K562 treated with DMSO at 1 percent for 12 hours (cell line): ENCODE measurements around the gene ATP5MG. TPM values are rescaled to one million over a fixed set of nuclear protein-coding genes. Genes with fewer than 3 reads are reported as not detected.

ENCODE experiments used
- total RNA-seq: library from RNA; unstranded; fragments of 300-600 nt; gene quantifications from 2 replicates; pipeline ENCODE4 v1.2.3, GENCODE V29; 2022; ENCODE audit not compliant: insufficient read depth

The ATP5MG gene
- total RNA-seq = 170 and 215 TPM in 2 replicates

GRCh38 chr11:118401151-118401879 is at the start of gene ATP5MG:
Gene ATP5MG, plus strand, starts transcription at chr11:118401606. Its CDS starts 60 bp downstream, at chr11:118401666.

GRCh38 chr11:118359295-118359958 is 42.0 kb upstream of the ATP5MG start, which contains the start of gene UBE4A:
Gene UBE4A, plus strand, starts transcription at chr11:118359600. Its CDS starts 5,481 bp downstream, at chr11:118365081.

GRCh38 chr11:118435893-118436624 is 34.7 kb downstream of the ATP5MG start, which contains the start of gene KMT2A:
Gene KMT2A, plus strand, starts transcription at chr11:118436492. Its CDS starts 21 bp downstream, at chr11:118436513.

Other genes starting within 250 kb of the ATP5MG start
- gene SCN4B, start 248.8 kb upstream of the ATP5MG start, total RNA-seq = not detected in 2 replicates
- gene SCN2B, start 225.0 kb upstream of the ATP5MG start, total RNA-seq = not detected in 2 replicates
- gene JAML, start 176.6 kb upstream of the ATP5MG start, total RNA-seq = not detected in 2 replicates
- 2.0 and 4.5 TPM in 2 replicates for gene MPZL3, start 149.2 kb upstream of the ATP5MG start, total RNA-seq
- gene MPZL2, start 137.3 kb upstream of the ATP5MG start, total RNA-seq = 1.4 TPM in 1 of 2 replicates, not detected in the other
- gene CD3E, start 96.9 kb upstream of the ATP5MG start, total RNA-seq = 0.75 and 0.99 TPM in 2 replicates
- gene CD3D, start 58.9 kb upstream of the ATP5MG start, total RNA-seq = 10.2 and 11.7 TPM in 2 replicates
- 1.5 TPM in 1 of 2 replicates, not detected in the other for gene CD3G, start 57.3 kb upstream of the ATP5MG start, total RNA-seq
- 5.5 and 29.7 TPM in 2 replicates for gene UBE4A, start 42.0 kb upstream of the ATP5MG start, total RNA-seq
- gene KMT2A, start 34.9 kb downstream of the ATP5MG start, total RNA-seq = 4.2 and 30.5 TPM in 2 replicates
- 1.8 and 2.5 TPM in 2 replicates for gene TTC36, start 125.9 kb downstream of the ATP5MG start, total RNA-seq
- gene TMEM25, start 129.6 kb downstream of the ATP5MG start, total RNA-seq = 7.3 and 8.2 TPM in 2 replicates
- gene IFT46, start 164.3 kb downstream of the ATP5MG start, total RNA-seq = 22.9 and 27.9 TPM in 2 replicates
- gene ARCN1, start 170.8 kb downstream of the ATP5MG start, total RNA-seq = 59.8 and 156 TPM in 2 replicates
- 12.9 and 39.4 TPM in 2 replicates for gene PHLDB1, start 206.0 kb downstream of the ATP5MG start, total RNA-seq